Right lobe of liver (tissue), 6 donors: Measurements from ENCODE around the gene GOLGA1. TPM values are rescaled to one million over a fixed set of nuclear protein-coding genes. Genes with fewer than 3 reads are reported as not detected.
A peak's percentile ranks its signal among the peaks of the same experiment; 100 is the strongest.
"Not testable (repeated sequence)": the region's sequence is repeated elsewhere in the genome, so short reads cannot be mapped to it uniquely, and the experiment has no call there.

Experiments used
- ATAC-seq, 4 donors: fragments of 200-7000 bp; cut with Tn5 transposase; one replicate each; pipeline ENCODE4 v1.9.1; 2020; ENCODE audit warnings: mild to moderate bottlenecking in 4 of 4, moderate library complexity in 4 of 4
- DNase-seq, 3 donors: peaks; one replicate each; pipeline ENCODE4 v3.0.0-alpha.2; 2020
- H3K27ac ChIP-seq, 3 donors: fragments of 200-600 bp; one replicate each; pipeline ENCODE4 v1.8.0; 2022
- H3K27me3 ChIP-seq, 2 donors: fragments of 200-600 bp; one replicate each; pipeline ENCODE4 v1.8.0; 2022
- H3K36me3 ChIP-seq, 4 donors: fragments of 200-600 bp; sonication (generic) in 1 of 4; one replicate each; pipeline versions ENCODE4 v1.5.1 to v1.8.0; 2017 to 2022; ENCODE audit warnings: control low read depth in 1 of 4
- H3K4me1 ChIP-seq, 4 donors: fragments of 200-600 bp; sonication (generic) in 1 of 4; one replicate each; pipeline versions ENCODE4 v1.5.1 to v1.8.0; 2017 to 2022; ENCODE audit warnings: control low read depth in 1 of 4
- H3K4me3 ChIP-seq, 3 donors: fragments of 200-600 bp; one replicate each; pipeline ENCODE4 v1.8.0; 2022
- H3K9me3 ChIP-seq, 4 donors: fragments of 200-600 bp; sonication (generic) in 1 of 4; one replicate each; pipeline versions ENCODE4 v1.5.1 to v1.8.0; 2017 to 2022; ENCODE audit warnings: control low read depth in 1 of 4
- POLR2A ChIP-seq: fragments of 450-650 bp; IDR thresholded peaks from one replicate; pipeline ENCODE4 v1.6.1; 2017; ENCODE audit warnings: antibody characterized with exemption, mild to moderate bottlenecking
- WGBS: methylation state at CpG from one replicate; pipeline ENCODE4 v1.1.6; 2018; ENCODE audit warnings: low coverage, low lambda C conversion rate; ENCODE audit not compliant: insufficient coverage; ENCODE audit errors: missing lambda C conversion rate; 5-methylcytosine and 5-hydroxymethylcytosine counted together
- intact Hi-C, 2 donors: fragments of 100-400 bp; cut with DNase I; formaldehyde crosslinking; loops; one replicate each; pipeline versions ENCODE4 v1.11.2 to v1.14.1; 2022
- total RNA-seq, 6 experiments: library from RNA; depleted of rRNA in 2 of 6; stranded (reverse); fragments of >200 nt in 2 of 6; fragmentation: NEBNext Ultra II Directional in 3 of 6; extraction: Animal tissue kit (Norgen Biotek cat#: 25700) in 3 of 6; gene quantifications; one replicate each; pipeline versions ENCODE4 v1.1.0 to v1.2.4, GENCODE V29; 2016 to 2023
- TF ChIP-seq, protein P1 (sequence below), 4 donors: fragments of 200-600 bp in 3 of 4; fragments of 450-650 bp in 1 of 4; IDR thresholded peaks; one replicate each; pipeline versions ENCODE4 v1.5.1 to v1.8.0; 2016 to 2022; ENCODE audit warnings: antibody characterized with exemption in 4 of 4, mild to moderate bottlenecking in 2 of 4
- donor health status: DM: no; HTN: yes; CAD: no.
- donor health status: DM: no; HTN: no; CAD: no.
- donor health status: DM: no; HTN: no; CAD: no.
- donor health status: DM: no; HTN: yes; CAD: no.
- donor health status: DM: no; HTN: yes; CAD: no.

GOLGA1 gene
- total RNA-seq, 6 experiments from 2014 or later, result 10.2 to 16.2 (median 12.5) TPM

GRCh38 chr9:124932333-124932732 is 8.6 kb downstream of the GOLGA1 start:
- Histone ChIP-seq H3K4me3 (no peak overlapping the region), H3K27me3 (no peaks in the 10 kb centered on the region), H3K4me1 (no peaks in the 10 kb centered on the region), H3K27ac (no peak overlapping the region), H3K36me3 (peaks cover 0 to 71% (median 11%) of the 10 kb centered on the region in 4 donors), H3K9me3 (no peaks in the 10 kb centered on the region)
- ATAC-seq, result peak in 2 of 4 donors; percentile 26 to 78
- 44% methylated on average over 1 of the region's 1 CpG for WGBS
- DNase-seq, result no peak
- no peak for TF ChIP-seq POLR2A
- TF ChIP-seq, protein P1, sequence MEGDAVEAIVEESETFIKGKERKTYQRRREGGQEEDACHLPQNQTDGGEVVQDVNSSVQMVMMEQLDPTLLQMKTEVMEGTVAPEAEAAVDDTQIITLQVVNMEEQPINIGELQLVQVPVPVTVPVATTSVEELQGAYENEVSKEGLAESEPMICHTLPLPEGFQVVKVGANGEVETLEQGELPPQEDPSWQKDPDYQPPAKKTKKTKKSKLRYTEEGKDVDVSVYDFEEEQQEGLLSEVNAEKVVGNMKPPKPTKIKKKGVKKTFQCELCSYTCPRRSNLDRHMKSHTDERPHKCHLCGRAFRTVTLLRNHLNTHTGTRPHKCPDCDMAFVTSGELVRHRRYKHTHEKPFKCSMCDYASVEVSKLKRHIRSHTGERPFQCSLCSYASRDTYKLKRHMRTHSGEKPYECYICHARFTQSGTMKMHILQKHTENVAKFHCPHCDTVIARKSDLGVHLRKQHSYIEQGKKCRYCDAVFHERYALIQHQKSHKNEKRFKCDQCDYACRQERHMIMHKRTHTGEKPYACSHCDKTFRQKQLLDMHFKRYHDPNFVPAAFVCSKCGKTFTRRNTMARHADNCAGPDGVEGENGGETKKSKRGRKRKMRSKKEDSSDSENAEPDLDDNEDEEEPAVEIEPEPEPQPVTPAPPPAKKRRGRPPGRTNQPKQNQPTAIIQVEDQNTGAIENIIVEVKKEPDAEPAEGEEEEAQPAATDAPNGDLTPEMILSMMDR (IDR thresholded peaks at IDR 0.05), result no peak
- intact Hi-C loops, result no loop called here

DNA sequence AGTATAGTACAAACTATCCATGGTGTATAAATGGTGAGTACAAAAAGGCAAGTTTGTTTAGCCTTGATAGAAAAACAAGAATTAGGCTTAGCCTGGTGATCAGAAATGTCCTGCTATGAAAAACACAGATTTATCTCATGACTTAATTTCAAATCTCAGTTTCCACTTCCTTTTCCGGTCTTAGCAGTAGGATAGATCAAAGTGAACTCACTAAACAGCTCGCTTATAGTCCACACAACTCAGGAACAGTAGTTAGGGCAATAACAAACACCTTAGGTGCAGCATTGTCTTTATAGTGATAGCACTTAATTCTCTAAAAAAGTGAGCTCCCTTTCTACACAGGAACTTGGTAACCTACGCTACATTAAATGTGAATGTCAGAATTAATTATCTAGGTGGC is 11.4 kb downstream of the GOLGA1 start:
- Histone ChIP-seq H3K9me3 (no peaks in the 10 kb centered on the region), H3K4me1 (no peaks in the 10 kb centered on the region), H3K27me3 (no peaks in the 10 kb centered on the region), H3K36me3 (peaks cover 0 to 47% (median 8%) of the 10 kb centered on the region in 4 donors), H3K27ac (no peak overlapping the region), H3K4me3 (no peak overlapping the region)
- 92% methylated on average over 3 of the region's 3 CpGs for WGBS
- intact Hi-C loops, result no loop called here
- ATAC-seq, result no peak
- no peak for DNase-seq
- TF ChIP-seq POLR2A, result no peak
- TF ChIP-seq, protein P1 (IDR thresholded peaks at IDR 0.05), result no peak

- intact Hi-C loops, result no loop called here
- Histone ChIP-seq H3K36me3 (peaks cover 0 to 47% (median 8%) of the 10 kb centered on the region in 4 donors), H3K4me3 (no peak overlapping the region), H3K4me1 (no peaks in the 10 kb centered on the region), H3K27ac (no peak overlapping the region), H3K9me3 (no peaks in the 10 kb centered on the region), H3K27me3 (no peaks in the 10 kb centered on the region)
- 90% methylated on average over 3 of the region's 3 CpGs for WGBS
- DNase-seq (no peak), ATAC-seq (no peak)
- TF ChIP-seq, protein P1 (IDR thresholded peaks at IDR 0.05), result no peak
- TF ChIP-seq POLR2A, result no peak
These were observed 12.8 kb downstream of the GOLGA1 start for GRCh38 chr9:124928116-124928515.

GRCh38 chr9:124920394-124920793 is 20.5 kb downstream of the GOLGA1 start:
- H3K4me1 ChIP-seq, intact Hi-C loops, DNase-seq, H3K27me3 ChIP-seq, H3K9me3 ChIP-seq, H3K4me3 ChIP-seq, H3K27ac ChIP-seq: not testable (repeated sequence)
- WGBS, result 81% methylated on average over 5 of the region's 6 CpGs
- peak in 2 of 4 donors; percentile 40 to 45 for ATAC-seq
- H3K36me3 ChIP-seq, result peaks cover 0 to 42% (median 8%) of the 10 kb centered on the region in 4 donors

- WGBS, result 94% methylated on average over 5 of the region's 5 CpGs
- Histone ChIP-seq H3K36me3 (peaks cover 0 to 29% (median 15%) of the 10 kb centered on the region in 4 donors), H3K4me1 (no peaks in the 10 kb centered on the region), H3K27me3 (no peaks in the 10 kb centered on the region), H3K4me3 (no peak overlapping the region), H3K9me3 (no peaks in the 10 kb centered on the region), H3K27ac (no peak overlapping the region)
- ATAC-seq, result no peak
- TF ChIP-seq, protein P1 (IDR thresholded peaks at IDR 0.05), result no peak
- TF ChIP-seq POLR2A, result no peak
- DNase-seq, result no peak
- intact Hi-C loops, result no loop called here
These were observed 26.0 kb downstream of the GOLGA1 start for GRCh38 chr9:124914753-124915405.
